Activated CD4-positive, alpha-beta memory T cell treated with anti-CD3 and anti-CD28 coated beads for 36 hours (primary cell): Measurements from ENCODE around the gene HTR4. TPM values are rescaled to one million over a fixed set of nuclear protein-coding genes. Genes with fewer than 3 reads are reported as not detected.
"Not testable (repeated sequence)": the region's sequence is repeated elsewhere in the genome, so short reads cannot be mapped to it uniquely, and the experiment has no call there.

Experiments
- CTCF ChIA-PET: fragments of 350-600 bp; sonication (Branson Sonifier 250); formaldehyde crosslinking; loops from one replicate; lab custom pipeline; 2021; ENCODE audit warnings: antibody characterized with exemption, inconsistent platforms; lab: Charles Lee
- POLR2A ChIA-PET: fragments of 350-600 bp; sonication (Branson Sonifier 250); formaldehyde crosslinking; loops from one replicate; lab custom pipeline; 2021; ENCODE audit warnings: antibody characterized with exemption; lab: Charles Lee
- DNase-seq: peaks from one replicate; pipeline ENCODE4 v3.0.0-alpha.2; 2020
- H3K27ac Mint-ChIP-seq: one replicate; pipeline ENCODE4 v1.8.0; 2021; ENCODE audit warnings: mixed read lengths
- H3K27me3 Mint-ChIP-seq: one replicate; pipeline ENCODE4 v1.8.0; 2021; ENCODE audit warnings: mixed read lengths
- H3K36me3 Mint-ChIP-seq: one replicate; pipeline ENCODE4 v1.8.0; 2021; ENCODE audit warnings: mixed read lengths
- H3K4me1 Mint-ChIP-seq: one replicate; pipeline ENCODE4 v1.8.0; 2021; ENCODE audit warnings: low read depth, mixed read lengths
- H3K4me3 Mint-ChIP-seq: one replicate; pipeline ENCODE4 v1.8.0; 2021; ENCODE audit warnings: mild to moderate bottlenecking, mixed read lengths
- H3K9me3 Mint-ChIP-seq: one replicate; pipeline ENCODE4 v1.8.0; 2021; ENCODE audit warnings: mixed read lengths
- intact Hi-C: fragments of 100-400 bp; cut with micrococcal nuclease; formaldehyde crosslinking; loops from one replicate; pipeline ENCODE4 v1.15.1; 2023
- total RNA-seq, 2 experiments: library from RNA; stranded (reverse); gene quantifications; one replicate each; pipeline ENCODE4 v1.2.3, GENCODE V29; 2021

Gene HTR4
- total RNA-seq, 2 experiments from 2014 or later = not detected

DNA sequence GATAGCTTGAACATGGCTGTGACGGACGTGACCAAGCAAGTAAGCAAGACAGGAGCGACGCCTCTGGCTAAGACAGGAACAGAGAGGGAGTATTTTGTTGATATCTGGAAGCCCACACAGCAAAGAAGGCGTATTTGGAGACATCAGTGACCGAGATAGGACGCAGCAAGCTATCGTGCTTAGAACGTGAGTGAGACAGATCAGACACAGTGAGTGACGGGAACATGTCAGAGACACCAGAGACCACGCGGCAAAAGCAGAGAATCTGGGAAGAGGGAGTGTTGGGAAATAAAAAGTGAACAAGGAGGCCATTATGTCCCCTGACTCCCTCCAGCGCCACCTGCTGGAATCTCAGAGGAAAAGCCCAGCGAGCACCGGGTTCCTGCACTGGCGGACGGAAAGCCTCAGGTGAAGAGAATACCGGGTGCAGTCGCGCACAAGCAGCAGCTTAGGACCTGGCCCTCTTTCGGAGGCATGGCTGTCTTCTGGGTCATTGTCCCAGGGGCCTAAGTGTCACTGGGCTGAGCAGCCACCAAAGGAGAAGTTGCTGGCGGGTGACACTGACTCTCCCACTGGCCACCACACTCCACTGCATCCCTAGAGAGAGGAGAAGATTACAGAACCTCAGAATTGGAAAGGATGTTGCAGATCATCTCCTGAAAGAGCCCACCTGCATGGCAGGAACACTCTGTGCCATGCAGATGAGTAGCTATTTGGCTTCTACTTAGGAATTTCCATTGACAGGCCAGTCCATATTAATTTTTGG is 171.4 kb downstream of the HTR4 start:
- H3K9me3 Mint-ChIP-seq = no peaks in the 10 kb centered on the region
- DNase-seq = peak; percentile 74
- no peaks in the 10 kb centered on the region for H3K36me3 Mint-ChIP-seq
- CTCF ChIA-PET = interaction anchor here (0.7 to 3.5 kb wide), 20 partner anchors 12 to 303 kb away, joined by 3 to 26 read pairs (median 4); no protein-coding TSS in a partner anchor
- no peak overlapping the region for H3K27ac Mint-ChIP-seq
- H3K27me3 Mint-ChIP-seq = peaks cover 30% of the 10 kb centered on the region
- intact Hi-C loops = loop anchor here (1.0 to 2.0 kb wide), 2 partner anchors 38 to 304 kb away; no protein-coding TSS in a partner anchor
- H3K4me3 Mint-ChIP-seq = no peak overlapping the region
- POLR2A ChIA-PET = no interaction called here
- H3K4me1 Mint-ChIP-seq = peaks cover 3% of the 10 kb centered on the region

DNA sequence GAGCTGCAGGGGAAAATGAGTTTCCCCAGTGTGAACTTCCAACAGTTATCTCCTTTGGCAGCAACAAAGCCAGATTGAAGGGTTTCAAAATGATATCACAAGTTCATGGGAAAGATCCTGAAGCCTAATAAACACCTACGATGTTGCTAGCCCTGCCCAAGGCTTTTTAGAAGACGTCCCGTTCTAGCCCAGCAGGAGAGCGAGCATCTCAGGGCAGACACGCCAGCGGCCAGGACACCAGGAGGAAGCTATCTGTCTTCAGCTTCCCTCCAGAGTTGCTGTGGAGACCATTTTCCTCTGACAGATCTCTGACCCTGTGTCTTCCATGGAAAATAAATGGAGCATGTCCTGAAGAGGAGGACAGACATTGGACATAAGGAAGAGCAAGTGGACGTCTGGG is 172.1 kb downstream of the HTR4 start:
- Mint-ChIP-seq H3K4me1 (peaks cover 3% of the 10 kb centered on the region), H3K9me3 (no peaks in the 10 kb centered on the region), H3K27me3 (peaks cover 28% of the 10 kb centered on the region), H3K4me3 (no peak overlapping the region), H3K27ac (no peak overlapping the region), H3K36me3 (no peaks in the 10 kb centered on the region)
- POLR2A ChIA-PET = no interaction called here
- CTCF ChIA-PET = interaction anchor here (0.9 to 3.5 kb wide), 14 partner anchors 9 to 302 kb away, joined by 3 to 26 read pairs (median 4); no protein-coding TSS in a partner anchor
- intact Hi-C loops = loop anchor here (1.0 to 2.0 kb wide), 2 partner anchors 37 to 303 kb away; no protein-coding TSS in a partner anchor
- no peak for DNase-seq

DNA sequence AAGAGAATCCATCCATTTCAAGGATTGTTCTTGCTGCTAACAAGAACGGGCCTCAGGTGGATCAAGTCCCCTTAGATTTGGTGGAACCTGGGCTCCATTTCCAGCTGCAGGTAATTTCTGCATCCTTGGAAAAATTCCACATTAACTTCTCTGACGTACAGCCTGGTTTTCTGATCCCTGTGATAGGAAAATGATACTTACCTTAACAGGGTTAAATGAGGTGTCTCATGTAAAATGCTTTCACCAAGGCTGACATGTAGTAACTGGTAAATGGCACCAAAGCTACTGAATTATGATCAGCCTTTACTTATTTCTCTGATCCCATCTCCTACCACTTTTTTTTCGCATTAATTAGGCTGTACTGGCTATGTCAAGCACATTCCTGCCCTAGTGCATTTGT is 176.9 kb downstream of the HTR4 start:
- ChIA-PET CTCF (interaction anchor here (2.4 kb wide), 1 partner anchor 254 kb away, joined by 8 read pairs; no protein-coding TSS in a partner anchor), POLR2A (no interaction called here)
- intact Hi-C loops = no loop called here
- no peak overlapping the region for H3K27ac Mint-ChIP-seq
- no peak overlapping the region for H3K4me3 Mint-ChIP-seq
- no peaks in the 10 kb centered on the region for H3K9me3 Mint-ChIP-seq
- no peaks in the 10 kb centered on the region for H3K4me1 Mint-ChIP-seq
- DNase-seq = no peak
- no peaks in the 10 kb centered on the region for H3K36me3 Mint-ChIP-seq
- H3K27me3 Mint-ChIP-seq = peaks cover 16% of the 10 kb centered on the region

DNA sequence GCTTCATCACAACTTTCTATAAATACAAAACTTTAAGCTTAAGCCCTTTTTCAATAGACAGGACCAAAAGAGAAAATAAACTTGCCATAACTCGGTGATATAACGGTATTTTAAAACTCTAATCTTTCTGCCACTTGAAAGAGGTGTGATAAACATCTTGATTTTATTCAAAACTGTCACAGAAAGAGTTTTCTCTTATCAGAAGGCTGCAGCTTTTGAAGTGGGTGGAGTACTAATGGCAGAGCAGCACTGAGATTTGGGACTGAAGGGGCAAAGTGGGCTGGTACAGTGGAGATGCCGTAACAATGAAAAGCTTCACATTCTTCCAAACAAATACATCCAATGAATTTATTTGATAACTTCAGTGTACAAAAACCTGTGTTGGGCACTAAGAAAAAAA is 178.0 kb downstream of the HTR4 start:
- no peak for DNase-seq
- no peak overlapping the region for H3K27ac Mint-ChIP-seq
- intact Hi-C loops = no loop called here

DNA sequence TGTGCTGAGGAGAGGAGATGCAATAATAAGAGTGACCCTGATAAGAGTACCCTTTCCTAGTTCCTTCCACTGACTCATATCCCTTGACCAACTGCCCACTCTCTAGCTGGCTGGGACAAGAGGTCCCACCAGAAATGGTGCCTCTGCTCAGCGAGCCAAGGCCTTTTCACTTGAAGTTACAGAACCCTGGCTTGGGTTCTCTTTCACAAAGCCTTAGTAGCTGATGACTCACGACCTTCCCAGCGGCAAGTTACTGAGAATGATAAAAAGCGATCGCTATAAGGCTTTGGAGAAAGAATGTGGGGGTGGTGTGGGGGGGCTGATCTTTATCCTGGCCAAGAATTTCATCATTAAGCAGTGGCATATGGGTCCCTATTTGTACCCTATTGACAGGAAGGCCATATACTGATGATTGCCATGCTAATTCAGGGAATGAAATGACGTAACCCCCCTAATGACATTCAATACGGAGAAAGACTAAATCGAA is 180.3 kb downstream of the HTR4 start:
- DNase-seq = no peak
- Mint-ChIP-seq H3K36me3 (no peaks in the 10 kb centered on the region), H3K4me3 (no peak overlapping the region), H3K9me3 (no peaks in the 10 kb centered on the region), H3K27ac (no peak overlapping the region), H3K4me1 (no peaks in the 10 kb centered on the region), H3K27me3 (peaks cover 13% of the 10 kb centered on the region)
- ChIA-PET CTCF (no interaction called here), POLR2A (no interaction called here)
- intact Hi-C loops = no loop called here

More for the DNA sequence above, 178.0 kb downstream of the HTR4 start:
- no peaks in the 10 kb centered on the region for H3K4me1 Mint-ChIP-seq
- ChIA-PET POLR2A (no interaction called here), CTCF (interaction anchor here (2.4 kb wide), 1 partner anchor 255 kb away, joined by 8 read pairs; no protein-coding TSS in a partner anchor)
- no peak overlapping the region for H3K4me3 Mint-ChIP-seq
- no peaks in the 10 kb centered on the region for H3K9me3 Mint-ChIP-seq
- H3K36me3 Mint-ChIP-seq = no peaks in the 10 kb centered on the region
- H3K27me3 Mint-ChIP-seq = peaks cover 14% of the 10 kb centered on the region

DNA sequence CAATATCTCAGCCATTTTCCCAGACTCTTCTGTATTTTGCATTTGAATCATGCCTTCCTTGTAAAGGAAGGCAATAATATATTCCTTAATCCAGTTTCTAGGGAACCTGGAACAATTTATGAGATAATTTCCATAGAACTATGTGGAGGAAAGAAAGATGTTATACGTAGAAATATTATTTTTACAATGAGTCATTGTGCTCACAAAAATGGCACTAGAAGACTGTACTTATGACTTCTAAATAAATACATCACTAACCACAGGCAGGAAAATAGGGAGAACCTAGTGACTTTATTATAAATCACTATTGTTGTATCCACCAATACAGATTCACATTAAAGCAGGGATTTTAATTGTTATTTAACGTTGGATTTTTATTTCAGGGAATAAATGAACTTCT is 182.9 kb downstream of the HTR4 start:
- ChIA-PET POLR2A (no interaction called here), CTCF (no interaction called here)
- Mint-ChIP-seq H3K27ac (no peak overlapping the region), H3K4me3 (no peak overlapping the region), H3K9me3 (no peaks in the 10 kb centered on the region), H3K27me3 (peaks cover 8% of the 10 kb centered on the region), H3K4me1 (no peaks in the 10 kb centered on the region), H3K36me3 (no peaks in the 10 kb centered on the region)
- no peak for DNase-seq
- intact Hi-C loops = no loop called here

DNA sequence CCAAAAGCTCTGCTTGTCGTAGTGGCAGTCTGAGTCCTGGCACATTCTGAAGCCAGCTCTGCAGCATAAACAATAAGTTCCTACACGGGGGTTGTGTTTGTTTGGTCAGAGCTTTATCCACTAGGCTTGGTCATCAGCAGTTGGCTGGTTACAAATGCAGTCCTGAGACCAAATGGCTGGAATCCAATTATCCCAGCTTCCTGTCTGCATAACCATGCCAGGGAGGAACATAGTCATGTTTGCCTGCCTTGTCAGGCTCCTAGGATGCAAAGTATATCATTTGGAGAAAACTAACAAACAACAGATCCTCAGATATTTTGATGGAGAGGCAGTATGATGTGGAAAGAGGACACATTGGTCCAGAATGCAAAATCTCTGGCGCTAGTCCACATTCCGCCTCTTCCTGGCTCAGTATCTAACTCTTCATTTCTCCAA is 184.8 kb downstream of the HTR4 start:
- Mint-ChIP-seq H3K27me3 (peaks cover 3% of the 10 kb centered on the region), H3K4me3 (no peak overlapping the region), H3K4me1 (no peaks in the 10 kb centered on the region), H3K36me3 (no peaks in the 10 kb centered on the region), H3K27ac (no peak overlapping the region), H3K9me3 (no peaks in the 10 kb centered on the region)
- POLR2A ChIA-PET = no interaction called here
- DNase-seq = no peak
- intact Hi-C loops = no loop called here
- CTCF ChIA-PET = interaction anchor here (1.1 to 2.0 kb wide), 3 partner anchors 14 to 528 kb away, joined by 4 to 11 read pairs (median 6); no protein-coding TSS in a partner anchor

DNA sequence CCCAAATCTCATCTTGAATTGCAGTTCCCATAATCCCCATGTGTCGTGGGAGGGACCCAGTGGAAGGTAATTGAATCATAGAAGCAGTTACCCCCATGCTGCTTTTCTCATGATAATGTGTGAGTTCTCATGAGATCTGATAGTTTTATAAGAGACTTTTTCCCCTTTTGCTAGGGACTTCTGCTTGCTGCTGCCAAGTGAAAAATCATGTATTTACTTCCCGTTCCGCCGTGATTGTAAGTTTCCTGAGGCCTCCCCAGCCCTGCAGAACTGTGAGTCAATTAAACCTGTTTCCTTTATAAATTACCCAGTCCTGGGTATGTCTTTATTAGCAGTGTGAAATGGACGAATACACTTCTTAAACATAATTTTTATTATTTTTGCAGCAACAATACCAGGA is 185.6 kb downstream of the HTR4 start:
- CTCF ChIA-PET = interaction anchor here (1.0 to 2.0 kb wide), 3 partner anchors 13 to 262 kb away, joined by 3 to 11 read pairs (median 4); no protein-coding TSS in a partner anchor

DNA sequence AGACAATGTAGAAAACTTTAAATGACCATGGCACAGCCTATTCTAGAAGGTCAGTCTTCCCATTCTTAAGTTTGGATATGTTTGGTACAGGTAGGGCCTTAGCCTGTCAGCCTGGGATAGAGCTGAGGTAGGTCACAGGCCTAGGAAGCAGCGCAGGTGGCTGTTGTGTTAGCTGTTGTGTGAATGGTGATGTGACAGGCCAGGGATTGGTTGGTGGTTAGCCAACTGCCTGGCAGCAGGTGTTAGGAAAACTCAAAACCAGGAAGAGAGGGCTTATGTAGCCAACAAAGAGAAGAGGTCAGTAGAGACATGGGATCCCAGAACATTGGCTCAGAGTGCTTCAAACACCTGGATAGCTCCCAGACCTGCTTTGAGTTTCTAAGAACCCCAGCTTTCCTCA is 186.4 kb downstream of the HTR4 start:
- Mint-ChIP-seq H3K27ac (no peak overlapping the region), H3K36me3 (no peaks in the 10 kb centered on the region), H3K9me3 (no peaks in the 10 kb centered on the region), H3K4me1 (no peaks in the 10 kb centered on the region), H3K27me3 (no peaks in the 10 kb centered on the region), H3K4me3 (no peak overlapping the region)
- ChIA-PET CTCF (interaction anchor here (1.0 to 1.2 kb wide), 3 partner anchors 14 to 263 kb away, joined by 3 read pairs; no protein-coding TSS in a partner anchor), POLR2A (interaction anchor here (0.5 kb wide), 1 partner anchor 353 kb away, joined by 3 read pairs; no protein-coding TSS in a partner anchor)
- no peak for DNase-seq
- intact Hi-C loops = no loop called here

More for the DNA sequence above, 185.6 kb downstream of the HTR4 start:
- H3K27ac Mint-ChIP-seq, H3K36me3 Mint-ChIP-seq, H3K4me3 Mint-ChIP-seq, H3K27me3 Mint-ChIP-seq, H3K9me3 Mint-ChIP-seq, POLR2A ChIA-PET, DNase-seq, intact Hi-C loops, H3K4me1 Mint-ChIP-seq: not testable (repeated sequence)

DNA sequence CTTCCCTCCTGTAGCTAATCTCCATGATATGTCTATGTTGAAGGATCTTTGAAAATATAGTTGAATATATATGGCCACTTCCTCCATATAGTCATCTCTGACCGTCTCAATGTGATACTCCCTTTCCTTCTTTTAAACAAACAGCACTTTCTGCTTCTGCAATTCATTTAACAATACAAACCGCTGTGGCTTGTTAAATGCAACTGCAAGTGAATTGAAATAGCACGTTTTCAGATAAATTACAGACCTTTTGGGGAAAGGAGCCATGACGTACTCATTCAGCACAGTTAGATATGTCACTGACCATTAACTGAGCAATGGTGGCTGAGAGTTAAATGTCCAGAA is 188.1 kb downstream of the HTR4 start:
- no peak overlapping the region for H3K27ac Mint-ChIP-seq
- H3K4me3 Mint-ChIP-seq = no peak overlapping the region
- POLR2A ChIA-PET = no interaction called here
- H3K4me1 Mint-ChIP-seq = no peaks in the 10 kb centered on the region
- peaks cover 2% of the 10 kb centered on the region for H3K27me3 Mint-ChIP-seq
- H3K36me3 Mint-ChIP-seq = no peaks in the 10 kb centered on the region
- no peaks in the 10 kb centered on the region for H3K9me3 Mint-ChIP-seq
- intact Hi-C loops = no loop called here
- CTCF ChIA-PET = interaction anchor here (1.4 to 3.0 kb wide), 2 partner anchors 16 to 265 kb away, joined by 6 to 11 read pairs; no protein-coding TSS in a partner anchor
- DNase-seq = no peak

DNA sequence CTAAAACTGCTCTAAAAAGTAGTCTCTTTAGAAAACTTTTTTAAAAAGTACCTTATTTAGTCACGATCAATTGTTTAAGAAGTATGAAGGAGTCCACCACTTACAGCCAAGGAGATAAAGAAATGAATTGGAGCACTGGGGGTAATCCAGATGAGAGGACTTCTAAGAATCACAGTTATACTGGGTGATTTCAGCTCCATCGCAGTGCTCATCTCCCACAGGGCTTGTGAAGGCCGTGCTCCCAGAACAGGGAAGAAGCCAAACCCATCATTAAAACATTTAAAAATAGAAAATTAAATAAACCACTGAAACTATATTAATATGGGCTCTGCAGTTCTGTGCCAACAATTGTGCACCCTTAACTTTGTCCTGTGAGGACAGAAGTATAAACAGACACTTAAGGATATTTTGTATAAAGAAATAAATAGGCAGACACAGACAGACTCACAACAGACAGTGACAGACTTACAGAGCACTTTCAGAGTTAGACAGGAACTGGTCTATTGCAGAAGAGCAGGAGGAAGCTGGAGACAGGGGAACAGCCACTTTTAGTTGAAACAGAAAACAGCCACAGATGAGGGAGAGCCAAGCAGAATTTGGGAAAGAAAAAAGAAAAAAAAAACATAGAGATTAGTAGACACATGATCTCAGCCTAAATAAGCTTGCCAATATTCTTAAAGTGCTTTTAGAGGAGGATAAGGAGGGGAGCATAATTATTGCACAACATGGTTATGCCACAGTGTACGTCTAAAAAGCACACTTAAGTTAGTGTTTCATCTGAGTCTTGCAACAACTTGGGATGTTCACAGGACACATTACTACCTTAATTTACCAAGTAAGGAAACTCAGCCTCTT is 188.7 kb downstream of the HTR4 start:
- Mint-ChIP-seq H3K9me3 (no peaks in the 10 kb centered on the region), H3K27ac (no peak overlapping the region), H3K27me3 (peaks cover 2% of the 10 kb centered on the region), H3K36me3 (no peaks in the 10 kb centered on the region), H3K4me3 (no peak overlapping the region), H3K4me1 (no peaks in the 10 kb centered on the region)
- intact Hi-C loops = no loop called here
- ChIA-PET POLR2A (no interaction called here), CTCF (interaction anchor here (1.4 to 3.0 kb wide), 2 partner anchors 16 to 265 kb away, joined by 6 to 11 read pairs; no protein-coding TSS in a partner anchor)
- DNase-seq = no peak
